Ishikawa (cell line): ENCODE measurements around the gene QPRT.

Experiments used
- EP300 ChIP-seq: IDR thresholded peaks from 2 replicates; pipeline ENCODE4 v1.6.1; 2012; ENCODE audit warnings: borderline replicate concordance
- RAD21 ChIP-seq: IDR thresholded peaks from 2 replicates; pipeline ENCODE4 v1.6.1; 2012; ENCODE audit warnings: low read depth
- REST ChIP-seq: IDR thresholded peaks from 2 replicates; pipeline ENCODE4 v1.6.1; 2012; ENCODE audit warnings: low read depth, mild to moderate bottlenecking
- TAF1 ChIP-seq: IDR thresholded peaks from 2 replicates; pipeline ENCODE4 v1.6.1; 2012; ENCODE audit warnings: low read depth, mild to moderate bottlenecking
- TCF12 ChIP-seq: IDR thresholded peaks from 2 replicates; pipeline ENCODE4 v1.6.1; 2012; ENCODE audit warnings: low read depth
- TEAD4 ChIP-seq: IDR thresholded peaks from 2 replicates; pipeline ENCODE4 v1.6.1; 2012
- ZBTB7A ChIP-seq: IDR thresholded peaks from 2 replicates; pipeline ENCODE4 v1.6.1; 2012; ENCODE audit warnings: low read depth
- TF ChIP-seq, protein P1 (sequence below): IDR thresholded peaks from 2 replicates; pipeline ENCODE4 v1.6.1; 2012

DNA sequence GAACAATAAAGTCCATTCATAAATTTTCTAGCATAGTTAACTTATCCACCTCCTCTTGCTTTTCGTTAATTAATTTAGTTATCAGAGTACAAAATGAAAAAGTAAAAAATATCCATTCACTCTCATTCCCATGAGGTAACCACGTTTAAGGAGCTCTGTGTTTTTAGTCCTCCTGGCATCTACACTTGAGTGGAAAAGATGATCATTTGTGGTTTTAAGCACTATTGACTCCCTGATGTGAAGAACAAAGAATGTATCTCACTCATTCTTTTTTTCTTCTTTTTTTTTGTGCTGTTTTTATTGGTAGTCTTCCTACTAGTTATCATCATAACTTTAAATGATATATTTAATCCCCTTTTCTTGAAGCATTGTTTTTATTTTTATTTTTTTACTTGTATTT lies 26.1 kb downstream of the QPRT start:
- TF ChIP-seq REST (no peak), EP300 (no peak), ZBTB7A (no peak), TCF12 (no peak), TEAD4 (no peak), TAF1 (no peak), RAD21 (no peak)
- TF ChIP-seq, protein P1, sequence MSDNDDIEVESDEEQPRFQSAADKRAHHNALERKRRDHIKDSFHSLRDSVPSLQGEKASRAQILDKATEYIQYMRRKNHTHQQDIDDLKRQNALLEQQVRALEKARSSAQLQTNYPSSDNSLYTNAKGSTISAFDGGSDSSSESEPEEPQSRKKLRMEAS, result no peak
